ENCODE measurements around the gene ABCG8.

DNA sequence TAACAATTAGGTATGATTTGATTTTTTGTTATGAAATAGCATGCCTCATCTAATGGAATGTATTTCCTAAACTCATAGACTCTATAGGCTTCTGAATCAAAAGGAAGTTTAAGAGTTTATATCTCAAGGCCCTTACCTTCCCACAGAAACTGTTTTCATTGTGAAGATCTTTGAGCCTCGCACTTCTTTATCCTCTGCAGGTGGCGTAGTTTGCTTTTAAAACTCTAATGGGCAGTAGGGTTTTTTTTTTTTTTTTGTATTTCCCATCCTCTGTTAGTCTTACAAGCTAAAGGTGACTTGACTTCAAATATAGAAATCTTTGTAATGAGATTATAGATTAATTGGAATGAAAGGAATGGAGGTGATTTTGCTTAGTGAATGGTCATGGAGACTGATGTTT, 36.6 kb upstream of the ABCG8 start:
- TF ChIP-seq, protein P1, sequence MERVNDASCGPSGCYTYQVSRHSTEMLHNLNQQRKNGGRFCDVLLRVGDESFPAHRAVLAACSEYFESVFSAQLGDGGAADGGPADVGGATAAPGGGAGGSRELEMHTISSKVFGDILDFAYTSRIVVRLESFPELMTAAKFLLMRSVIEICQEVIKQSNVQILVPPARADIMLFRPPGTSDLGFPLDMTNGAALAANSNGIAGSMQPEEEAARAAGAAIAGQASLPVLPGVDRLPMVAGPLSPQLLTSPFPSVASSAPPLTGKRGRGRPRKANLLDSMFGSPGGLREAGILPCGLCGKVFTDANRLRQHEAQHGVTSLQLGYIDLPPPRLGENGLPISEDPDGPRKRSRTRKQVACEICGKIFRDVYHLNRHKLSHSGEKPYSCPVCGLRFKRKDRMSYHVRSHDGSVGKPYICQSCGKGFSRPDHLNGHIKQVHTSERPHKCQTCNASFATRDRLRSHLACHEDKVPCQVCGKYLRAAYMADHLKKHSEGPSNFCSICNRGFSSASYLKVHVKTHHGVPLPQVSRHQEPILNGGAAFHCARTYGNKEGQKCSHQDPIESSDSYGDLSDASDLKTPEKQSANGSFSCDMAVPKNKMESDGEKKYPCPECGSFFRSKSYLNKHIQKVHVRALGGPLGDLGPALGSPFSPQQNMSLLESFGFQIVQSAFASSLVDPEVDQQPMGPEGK (CRISPR knock-in tag; IDR thresholded peaks at IDR 0.05; ENCODE audit: borderline replicate concordance) = no peak
- no peak for TF ChIP-seq SMARCC2 (IDR thresholded peaks at IDR 0.05; ENCODE audit: low read depth)
- TF ChIP-seq HDAC6 (IDR thresholded peaks at IDR 0.05; ENCODE audit: low read depth, low read length) = no peak
- TF ChIP-seq, protein P2, sequence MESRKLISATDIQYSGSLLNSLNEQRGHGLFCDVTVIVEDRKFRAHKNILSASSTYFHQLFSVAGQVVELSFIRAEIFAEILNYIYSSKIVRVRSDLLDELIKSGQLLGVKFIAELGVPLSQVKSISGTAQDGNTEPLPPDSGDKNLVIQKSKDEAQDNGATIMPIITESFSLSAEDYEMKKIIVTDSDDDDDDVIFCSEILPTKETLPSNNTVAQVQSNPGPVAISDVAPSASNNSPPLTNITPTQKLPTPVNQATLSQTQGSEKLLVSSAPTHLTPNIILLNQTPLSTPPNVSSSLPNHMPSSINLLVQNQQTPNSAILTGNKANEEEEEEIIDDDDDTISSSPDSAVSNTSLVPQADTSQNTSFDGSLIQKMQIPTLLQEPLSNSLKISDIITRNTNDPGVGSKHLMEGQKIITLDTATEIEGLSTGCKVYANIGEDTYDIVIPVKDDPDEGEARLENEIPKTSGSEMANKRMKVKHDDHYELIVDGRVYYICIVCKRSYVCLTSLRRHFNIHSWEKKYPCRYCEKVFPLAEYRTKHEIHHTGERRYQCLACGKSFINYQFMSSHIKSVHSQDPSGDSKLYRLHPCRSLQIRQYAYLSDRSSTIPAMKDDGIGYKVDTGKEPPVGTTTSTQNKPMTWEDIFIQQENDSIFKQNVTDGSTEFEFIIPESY (CRISPR knock-in tag; IDR thresholded peaks at IDR 0.05) = no peak
- no peak for TF ChIP-seq ESRRB (CRISPR knock-in tag; IDR thresholded peaks at IDR 0.05; ENCODE audit: borderline replicate concordance)

Data from K562 (cell line).